HG02938 (cell line): ENCODE results near the gene RCBTB2.
"Not testable (repeated sequence)": the region's sequence is repeated elsewhere in the genome, so short reads cannot be mapped to it uniquely, and the experiment has no call there.

Experiments
- ATAC-seq: cut with Tn5 transposase; IDR thresholded peaks from one replicate; pipeline ENCODE4 v1.9.1; 2021; ENCODE audit warnings: mild to moderate bottlenecking, moderate library complexity; ENCODE audit not compliant: unreplicated experiment

RCBTB2 gene

GRCh38 chr13:48457578-48458242 lies 75.2 kb downstream of the RCBTB2 start:
- no peak for ATAC-seq

GRCh38 chr13:48456546-48456945 lies 76.3 kb downstream of the RCBTB2 start:
- no peak for ATAC-seq

- ATAC-seq = not testable (repeated sequence)
Observed at GRCh38 chr13:48451196-48451595, 81.7 kb downstream of the RCBTB2 start.

GRCh38 chr13:48449656-48450055 lies 83.2 kb downstream of the RCBTB2 start:
- ATAC-seq = no peak

- ATAC-seq = no peak
Observed at GRCh38 chr13:48448959-48449614, 83.8 kb downstream of the RCBTB2 start.

- no peak for ATAC-seq
Observed at GRCh38 chr13:48448285-48448958, 84.5 kb downstream of the RCBTB2 start.

- no peak for ATAC-seq
Observed at GRCh38 chr13:48446464-48446863, 86.4 kb downstream of the RCBTB2 start.

GRCh38 chr13:48443442-48444208 lies 89.3 kb downstream of the RCBTB2 start:
- no peak for ATAC-seq
